GM21423 (cell line): ENCODE results near the gene ABLIM1.

Experiments used
- ATAC-seq: cut with Tn5 transposase; IDR thresholded peaks from one replicate; pipeline ENCODE4 v1.9.1; 2021; ENCODE audit warnings: mild to moderate bottlenecking, moderate library complexity; ENCODE audit not compliant: unreplicated experiment

Gene ABLIM1

GRCh38 chr10:114429581-114430335, 228.3 kb downstream of the ABLIM1 start:
- no peak for ATAC-seq

- ATAC-seq, result no peak
Observed at GRCh38 chr10:114427124-114427852, 230.8 kb downstream of the ABLIM1 start.

GRCh38 chr10:114426476-114426875, 231.6 kb downstream of the ABLIM1 start:
- no peak for ATAC-seq

- ATAC-seq, result no peak
Observed at GRCh38 chr10:114420811-114421485, 237.1 kb downstream of the ABLIM1 start.

- ATAC-seq, result no peak
Observed at GRCh38 chr10:114418109-114418508, 240.0 kb downstream of the ABLIM1 start.

GRCh38 chr10:114412907-114413797, 244.9 kb downstream of the ABLIM1 start:
- no peak for ATAC-seq

GRCh38 chr10:114408968-114409444, 249.1 kb downstream of the ABLIM1 start:
- no peak for ATAC-seq

GRCh38 chr10:114408112-114408967, 249.7 kb downstream of the ABLIM1 start:
- no peak for ATAC-seq

GRCh38 chr10:114406455-114406854, 251.6 kb downstream of the ABLIM1 start:
- no peak for ATAC-seq

GRCh38 chr10:114405011-114405350, 253.1 kb downstream of the ABLIM1 start:
- no peak for ATAC-seq

- no peak for ATAC-seq
Observed at GRCh38 chr10:114404171-114405010, 253.7 kb downstream of the ABLIM1 start, which contains the start of gene AFAP1L2. Gene AFAP1L2 (minus strand): TSS chr10:114404502. CDS start chr10:114404455, 47 bp downstream.

- ATAC-seq, result no peak
Observed at GRCh38 chr10:114403541-114404161, 254.4 kb downstream of the ABLIM1 start.

GRCh38 chr10:114402871-114403540, 255.1 kb downstream of the ABLIM1 start:
- ATAC-seq, result no peak

GRCh38 chr10:114402233-114402632, 255.8 kb downstream of the ABLIM1 start:
- ATAC-seq, result no peak

- ATAC-seq, result no peak
Observed at GRCh38 chr10:114401195-114401791, 256.8 kb downstream of the ABLIM1 start.

- ATAC-seq, result no peak
Observed at GRCh38 chr10:114400091-114400490, 258.0 kb downstream of the ABLIM1 start.

GRCh38 chr10:114399576-114399975, 258.5 kb downstream of the ABLIM1 start:
- ATAC-seq, result no peak
